Measurements from ENCODE around the gene NAGK. TPM values are rescaled to one million over a fixed set of nuclear protein-coding genes. Genes with fewer than 3 reads are reported as not detected.

NAGK gene
- total and polyA plus RNA-seq, 2 donors (not counting 3 experiments of a cell fraction or from before 2014, with no cell fraction given): 130 to 184 TPM

- BruUV-seq (replicated peaks): no TSS peak
- dilution Hi-C loops (cut with MboI; ENCODE audit: extremely low pct_ligation_motif_present, low sequenced_read_pairs): no loop called here
- FAIRE-seq: no peak
- Histone ChIP-seq H3K4me3 (replicated peaks in 1 of 3; ENCODE audit: insufficient read depth in 1 of 3, low read depth in 1 of 3, low read length in 3 of 3) (no peak overlapping the region), H3K4me2 (ENCODE audit: insufficient read depth, low read length) (no peak overlapping the region), H3K36me3 (ENCODE audit: control insufficient read depth in 2 of 2, extremely low read depth in 1 of 2, insufficient read depth in 2 of 2, low read length in 2 of 2) (peaks cover 0 to 5% of the 10 kb centered on the region in 2 experiments), H3K9ac (replicated peaks; ENCODE audit: extremely low read depth, insufficient read depth, low read length) (no peak overlapping the region), H3K9me3 (replicated peaks; ENCODE audit: control insufficient read depth, insufficient read depth, low read length) (no peaks in the 10 kb centered on the region), H2AFZ (ENCODE audit: low read depth, low read length) (no peak overlapping the region), H3K4me1 (ENCODE audit: control insufficient read depth, extremely low read depth, insufficient read depth, low read length) (no peaks in the 10 kb centered on the region), H3K27ac (ENCODE audit: insufficient read depth, low read depth, low read length) (no peak overlapping the region), H4K20me1 (replicated peaks; ENCODE audit: control insufficient read depth, extremely low read depth, insufficient read depth, low read length) (no peaks in the 10 kb centered on the region), H3K79me2 (ENCODE audit: control insufficient read depth, insufficient read depth, low read length) (no peaks in the 10 kb centered on the region), H3K27me3 (ENCODE audit: control insufficient read depth in 2 of 2, insufficient read depth in 2 of 2, low read length in 2 of 2) (no peaks in the 10 kb centered on the region), H3K9me1 (replicated peaks; ENCODE audit: control insufficient read depth, extremely low read depth, insufficient read depth, low read length) (no peaks in the 10 kb centered on the region)
- ChIA-PET POLR2A (no interaction called here), CTCF (interaction anchor here (1.6 kb wide), 1 partner anchor 9 kb away, joined by 5 read pairs; no protein-coding TSS in a partner anchor)
- TF ChIP-seq POLR2AphosphoS5 (IDR thresholded peaks at IDR 0.05; ENCODE audit: insufficient read depth, low read depth, low read length): no peak
- TF ChIP-seq MAX (IDR thresholded peaks at IDR 0.05; ENCODE audit: insufficient read depth, insufficient read length): no peak
- no peak for TF ChIP-seq MYC (IDR thresholded peaks at IDR 0.05; ENCODE audit: low read depth, low read length)
- intact Hi-C loops (cut with micrococcal nuclease): no loop called here
- DNase-seq (ENCODE audit: low read depth, low spot score): no peak
Measured at GRCh38 chr2:71120195-71120594, 51.7 kb downstream of the NAGK start.

- Histone ChIP-seq H3K27me3 (ENCODE audit: control insufficient read depth in 2 of 2, insufficient read depth in 2 of 2, low read length in 2 of 2) (no peaks in the 10 kb centered on the region), H3K4me2 (ENCODE audit: insufficient read depth, low read length) (no peak overlapping the region), H4K20me1 (replicated peaks; ENCODE audit: control insufficient read depth, extremely low read depth, insufficient read depth, low read length) (no peaks in the 10 kb centered on the region), H3K9me3 (replicated peaks; ENCODE audit: control insufficient read depth, insufficient read depth, low read length) (no peaks in the 10 kb centered on the region), H3K4me3 (replicated peaks in 1 of 3; ENCODE audit: insufficient read depth in 1 of 3, low read depth in 1 of 3, low read length in 3 of 3) (no peak overlapping the region), H3K79me2 (ENCODE audit: control insufficient read depth, insufficient read depth, low read length) (no peaks in the 10 kb centered on the region), H3K9ac (replicated peaks; ENCODE audit: extremely low read depth, insufficient read depth, low read length) (no peak overlapping the region), H2AFZ (ENCODE audit: low read depth, low read length) (no peak overlapping the region), H3K4me1 (ENCODE audit: control insufficient read depth, extremely low read depth, insufficient read depth, low read length) (no peaks in the 10 kb centered on the region), H3K36me3 (ENCODE audit: control insufficient read depth in 2 of 2, extremely low read depth in 1 of 2, insufficient read depth in 2 of 2, low read length in 2 of 2) (peaks cover 0 to 5% of the 10 kb centered on the region in 2 experiments), H3K27ac (ENCODE audit: insufficient read depth, low read depth, low read length) (no peak overlapping the region), H3K9me1 (replicated peaks; ENCODE audit: control insufficient read depth, extremely low read depth, insufficient read depth, low read length) (no peaks in the 10 kb centered on the region)
- no peak for DNase-seq (ENCODE audit: low read depth, low spot score)
- no TSS peak for BruUV-seq (replicated peaks)
- CTCF ChIA-PET: interaction anchor here (1.0 to 2.4 kb wide), 3 partner anchors 10 to 36 kb away, joined by 3 to 9 read pairs (median 5); no protein-coding TSS in a partner anchor
- TF ChIP-seq CTCF (IDR thresholded peaks at IDR 0.05; ENCODE audit: extremely low read depth in 1 of 2, insufficient read depth in 1 of 2, low read depth in 1 of 2, low read length in 2 of 2) (no peak), EZH2 (IDR thresholded peaks at IDR 0.05; ENCODE audit: borderline replicate concordance, low read depth, low read length, severe bottlenecking) (no peak), FOS (IDR thresholded peaks at IDR 0.05; ENCODE audit: borderline replicate concordance, insufficient read depth, low read length) (no peak), MAX (IDR thresholded peaks at IDR 0.05; ENCODE audit: insufficient read depth, insufficient read length) (no peak), GATA2 (IDR thresholded peaks at IDR 0.05; ENCODE audit: insufficient read depth, insufficient read length, low read depth, low read length) (no peak)
- dilution Hi-C loops (cut with MboI; ENCODE audit: extremely low pct_ligation_motif_present, low sequenced_read_pairs) (no loop called here), intact Hi-C loops (cut with micrococcal nuclease) (no loop called here)
- POLR2A ChIA-PET: interaction anchor here (0.7 kb wide), 1 partner anchor 53 kb away, joined by 8 read pairs; the partner anchor contains the start of gene NAGK
- no peak for FAIRE-seq
Measured at GRCh38 chr2:71121479-71121878, 53.0 kb downstream of the NAGK start.
